NB4 (cell line): ENCODE data around the gene ATP5PF.

ENCODE experiments used
- CTCF ChIP-seq: IDR thresholded peaks from one replicate; pipeline ENCODE4 v1.5.1; 2012; ENCODE audit warnings: low read depth, low read length
- MYC ChIP-seq: IDR thresholded peaks from 2 replicates; pipeline ENCODE4 v1.6.1; 2011; ENCODE audit warnings: low read depth, low read length

- TF ChIP-seq CTCF (no peak), MYC (no peak)
These were observed 34.0 kb downstream of the ATP5PF start for GRCh38 chr21:25700741-25701140.
